ENCODE data around the gene PRRT2. TPM values are rescaled to one million over a fixed set of nuclear protein-coding genes. Genes with fewer than 3 reads are reported as not detected.
A peak's percentile ranks its signal among the peaks of the same experiment; 100 is the strongest.

PRRT2 gene
- total and polyA plus RNA-seq, 8 donors, result 0.35 to 3.2 (median 0.70) TPM

GRCh38 chr16:29814592-29814991, 2.6 kb downstream of the PRRT2 start:
- intact Hi-C loops (cut with DNase I), result no loop called here

GRCh38 chr16:29815032-29815721, 3.2 kb downstream of the PRRT2 start:
- Histone ChIP-seq H3K27ac (peak overlapping the region in 3 of 4 donors; percentile 84 to 94 (median 90)), H3K36me3 (peaks cover 0 to 8% (median 0%) of the 10 kb centered on the region in 3 donors), H3K4me3 (peak overlapping the region; percentile 26 to 84 (median 60)), H3K4me1 (peaks cover 9 to 42% (median 16%) of the 10 kb centered on the region in 3 donors), H3K9me3 (no peaks in the 10 kb centered on the region), H3K27me3 (no peaks in the 10 kb centered on the region)
- FAIRE-seq (no peak), ATAC-seq (no peak), DNase-seq (peak in 5 of 6 donors; percentile 44 to 83 (median 63))
- WGBS, 2 donors, result 12 to 15% methylated on average over 39 of the region's 39 CpGs
- intact Hi-C loops (cut with DNase I), result no loop called here
- no peak for TF ChIP-seq CTCF (IDR thresholded peaks at IDR 0.05)

More at GRCh38 chr16:29814592-29814991, 2.6 kb downstream of the PRRT2 start:
- H3K4me1 ChIP-seq, result peaks cover 6 to 37% (median 11%) of the 10 kb centered on the region in 3 donors
- no peak overlapping the region for H3K27ac ChIP-seq
- no peaks in the 10 kb centered on the region for H3K9me3 ChIP-seq
- no peaks in the 10 kb centered on the region for H3K27me3 ChIP-seq
- DNase-seq (peak in 1 of 6 donors; percentile 69), ATAC-seq (no peak), FAIRE-seq (no peak)
- H3K36me3 ChIP-seq, result peaks cover 0 to 8% (median 0%) of the 10 kb centered on the region in 3 donors
- WGBS, 2 donors, result 92 to 93% methylated on average over 4 to 5 of the region's 5 CpGs
- no peak for TF ChIP-seq CTCF (IDR thresholded peaks at IDR 0.05)
- H3K4me3 ChIP-seq, result no peak overlapping the region

- 0% methylated on average over 65 to 70 of the region's 70 CpGs for WGBS, 2 donors
- Histone ChIP-seq H3K36me3 (peaks cover 0 to 8% (median 0%) of the 10 kb centered on the region in 3 donors), H3K4me3 (peak within 1 kb of the TSS; percentile 43 to 84 (median 60)), H3K9me3 (no peaks in the 10 kb centered on the region), H3K27ac (peak within 1 kb of the TSS; percentile 78 to 94 (median 87)), H3K27me3 (no peaks in the 10 kb centered on the region), H3K4me1 (peaks cover 9 to 35% (median 16%) of the 10 kb centered on the region in 3 donors)
- TF ChIP-seq CTCF (IDR thresholded peaks at IDR 0.05), result peak; percentile 81 to 94 (median 87)
- DNase-seq (peak; percentile 95 to 99 (median 98)), ATAC-seq (peak; percentile 72 to 82 (median 78)), FAIRE-seq (peak; percentile 79)
- intact Hi-C loops (cut with DNase I), result no loop called here
Measured at GRCh38 chr16:29815793-29816693, 4.0 kb downstream of the PRRT2 start, which contains the start of gene PAGR1. TSS of gene PAGR1 (plus strand) at chr16:29816152. CDS start at chr16:29816526, 374 bp downstream.

GRCh38 chr16:29816694-29817441, 4.9 kb downstream of the PRRT2 start:
- Histone ChIP-seq H3K36me3 (peaks cover 0 to 8% (median 0%) of the 10 kb centered on the region in 3 donors), H3K9me3 (no peaks in the 10 kb centered on the region), H3K27ac (peak overlapping the region; percentile 78 to 94 (median 87)), H3K27me3 (no peaks in the 10 kb centered on the region), H3K4me3 (peak overlapping the region; percentile 43 to 84 (median 60)), H3K4me1 (peaks cover 9 to 37% (median 18%) of the 10 kb centered on the region in 3 donors)
- 1 to 2% methylated on average over 37 of the region's 37 CpGs for WGBS, 2 donors
- ATAC-seq (peak; percentile 38 to 49 (median 48)), DNase-seq (peak; percentile 72 to 90 (median 76)), FAIRE-seq (no peak)
- TF ChIP-seq CTCF (IDR thresholded peaks at IDR 0.05), result no peak
- intact Hi-C loops (cut with DNase I), result no loop called here

All from pancreas (tissue), 10 donors.